SK-N-SH (cell line): ENCODE results near the gene SUMO2.

Experiments
- EP300 ChIP-seq, 2 experiments: IDR thresholded peaks; 2 replicates each; pipeline versions ENCODE4 v1.4.0 to v1.6.1; 2012; ENCODE audit warnings: borderline replicate concordance in 1 of 2, low read depth in 1 of 2, low read length in 1 of 2
- EZH2phosphoT487 ChIP-seq: fragments of 200-600 bp; sonication (generic); IDR thresholded peaks from 2 replicates; pipeline ENCODE4 v1.6.1; 2017; ENCODE audit warnings: low read depth, mixed run types, mild to moderate bottlenecking, antibody characterized with exemption, moderate library complexity, borderline replicate concordance
- FOXM1 ChIP-seq: IDR thresholded peaks from 2 replicates; pipeline ENCODE4 v1.4.0; 2012; ENCODE audit warnings: low read depth, mild to moderate bottlenecking
- NFIC ChIP-seq: IDR thresholded peaks from 2 replicates; pipeline ENCODE4 v1.4.0; 2012; ENCODE audit warnings: borderline replicate concordance
- NRF1 ChIP-seq: IDR thresholded peaks from 2 replicates; pipeline ENCODE4 v1.6.1; 2012; ENCODE audit warnings: low read depth, mild to moderate bottlenecking, low read length
- RAD21 ChIP-seq: IDR thresholded peaks from 2 replicates; pipeline ENCODE4 v1.6.1; 2012; ENCODE audit warnings: mild to moderate bottlenecking, low read length
- SMC3 ChIP-seq: IDR thresholded peaks from 2 replicates; pipeline ENCODE4 v1.6.1; 2012; ENCODE audit warnings: low read depth, low read length, improper control_type of control experiment
- TAF1 ChIP-seq: IDR thresholded peaks from 2 replicates; pipeline ENCODE4 v1.6.1; 2012; ENCODE audit warnings: low read depth, mild to moderate bottlenecking, low read length, moderate library complexity, borderline replicate concordance
- TEAD4 ChIP-seq: IDR thresholded peaks from 2 replicates; pipeline ENCODE4 v1.4.0; 2012; ENCODE audit warnings: mild to moderate bottlenecking, borderline replicate concordance; ENCODE audit not compliant: insufficient read depth
- TF ChIP-seq, protein P1 (sequence below): fragments of 200-600 bp; sonication (generic); IDR thresholded peaks from 2 replicates; pipeline ENCODE4 v1.6.1; 2017; ENCODE audit warnings: antibody characterized with exemption, mild to moderate bottlenecking, moderate library complexity
- TF ChIP-seq, protein P2 (sequence below): IDR thresholded peaks from 2 replicates; pipeline ENCODE4 v1.4.0; 2012; ENCODE audit warnings: low read depth
- TF ChIP-seq, protein P3 (sequence below): fragments of 150-350 bp; IDR thresholded peaks from 2 replicates; pipeline ENCODE4 v1.6.1; 2017; ENCODE audit warnings: antibody characterized with exemption, low read length, low read depth, borderline replicate concordance

DNA sequence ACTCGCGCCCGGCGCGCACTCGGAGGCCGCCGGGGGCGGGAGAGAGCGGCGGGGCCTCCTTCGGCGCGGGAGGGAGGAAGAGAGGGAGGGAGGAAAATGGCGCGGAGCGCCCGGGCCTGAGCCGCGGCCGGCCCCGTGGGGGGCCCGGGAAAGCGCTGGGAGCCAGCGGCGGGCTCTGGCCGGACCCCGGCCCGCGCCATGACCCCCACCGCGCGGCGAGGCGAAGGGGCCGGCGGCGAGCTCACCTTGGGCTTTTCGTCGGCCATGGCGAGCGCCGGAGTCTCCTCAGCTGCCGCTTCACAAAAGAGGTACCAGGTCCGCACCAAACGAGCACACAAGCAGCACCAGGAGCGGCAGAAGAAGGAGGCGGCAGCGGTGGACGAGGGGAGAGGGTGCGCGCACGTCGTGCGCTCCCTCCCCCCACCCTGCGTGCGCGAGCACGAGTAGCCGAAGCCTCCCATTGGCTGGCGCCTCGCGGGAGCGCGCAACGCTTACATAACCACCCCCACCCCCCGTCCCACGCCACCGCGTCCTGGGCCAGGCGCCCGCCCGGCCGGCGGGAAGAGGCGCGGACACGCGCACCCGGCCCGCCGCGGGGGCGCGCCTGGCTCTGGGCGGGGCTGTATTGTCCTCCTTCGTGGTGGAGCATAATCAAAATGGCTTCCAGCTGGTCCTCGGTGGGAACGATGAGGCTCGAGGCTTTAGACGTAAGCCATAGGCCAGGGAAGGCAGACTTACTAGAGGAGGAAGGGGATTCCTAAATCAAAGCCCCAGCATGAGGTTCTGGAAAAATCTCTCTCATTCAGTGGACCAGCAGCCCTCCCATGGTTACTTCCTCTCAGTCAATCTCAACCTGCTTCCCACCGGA lies at the start of gene SUMO2:
- TF ChIP-seq, protein P1, sequence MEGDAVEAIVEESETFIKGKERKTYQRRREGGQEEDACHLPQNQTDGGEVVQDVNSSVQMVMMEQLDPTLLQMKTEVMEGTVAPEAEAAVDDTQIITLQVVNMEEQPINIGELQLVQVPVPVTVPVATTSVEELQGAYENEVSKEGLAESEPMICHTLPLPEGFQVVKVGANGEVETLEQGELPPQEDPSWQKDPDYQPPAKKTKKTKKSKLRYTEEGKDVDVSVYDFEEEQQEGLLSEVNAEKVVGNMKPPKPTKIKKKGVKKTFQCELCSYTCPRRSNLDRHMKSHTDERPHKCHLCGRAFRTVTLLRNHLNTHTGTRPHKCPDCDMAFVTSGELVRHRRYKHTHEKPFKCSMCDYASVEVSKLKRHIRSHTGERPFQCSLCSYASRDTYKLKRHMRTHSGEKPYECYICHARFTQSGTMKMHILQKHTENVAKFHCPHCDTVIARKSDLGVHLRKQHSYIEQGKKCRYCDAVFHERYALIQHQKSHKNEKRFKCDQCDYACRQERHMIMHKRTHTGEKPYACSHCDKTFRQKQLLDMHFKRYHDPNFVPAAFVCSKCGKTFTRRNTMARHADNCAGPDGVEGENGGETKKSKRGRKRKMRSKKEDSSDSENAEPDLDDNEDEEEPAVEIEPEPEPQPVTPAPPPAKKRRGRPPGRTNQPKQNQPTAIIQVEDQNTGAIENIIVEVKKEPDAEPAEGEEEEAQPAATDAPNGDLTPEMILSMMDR, result no peak
- TF ChIP-seq TEAD4 (no peak), TAF1 (peak; percentile 83), NRF1 (peak; percentile 38), EP300 (IDR thresholded peaks at IDR 0.05; ENCODE audit: borderline replicate concordance in 1 of 2, low read depth in 1 of 2, low read length in 1 of 2) (0 out of 4 replicates have a peak, but pooled peaks of 1 of the 2 experiments have one; percentile 17), FOXM1 (no peak), EZH2phosphoT487 (no peak), RAD21 (no peak), SMC3 (no peak), NFIC (no peak)
- TF ChIP-seq, protein P2, sequence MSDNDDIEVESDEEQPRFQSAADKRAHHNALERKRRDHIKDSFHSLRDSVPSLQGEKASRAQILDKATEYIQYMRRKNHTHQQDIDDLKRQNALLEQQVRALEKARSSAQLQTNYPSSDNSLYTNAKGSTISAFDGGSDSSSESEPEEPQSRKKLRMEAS, result peak; percentile 91
- TF ChIP-seq, protein P3, sequence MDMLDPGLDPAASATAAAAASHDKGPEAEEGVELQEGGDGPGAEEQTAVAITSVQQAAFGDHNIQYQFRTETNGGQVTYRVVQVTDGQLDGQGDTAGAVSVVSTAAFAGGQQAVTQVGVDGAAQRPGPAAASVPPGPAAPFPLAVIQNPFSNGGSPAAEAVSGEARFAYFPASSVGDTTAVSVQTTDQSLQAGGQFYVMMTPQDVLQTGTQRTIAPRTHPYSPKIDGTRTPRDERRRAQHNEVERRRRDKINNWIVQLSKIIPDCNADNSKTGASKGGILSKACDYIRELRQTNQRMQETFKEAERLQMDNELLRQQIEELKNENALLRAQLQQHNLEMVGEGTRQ, result no peak
